Tibial nerve (tissue), 4 donors: ENCODE data around the gene SGCG.

Source experiments
- EP300 ChIP-seq, 2 donors: sonication (generic); formaldehyde crosslinking; IDR thresholded peaks; one replicate each; pipeline ENCODE4 v1.6.1; 2017; ENCODE audit warnings: antibody characterized with exemption in 2 of 2, mild to moderate bottlenecking in 1 of 2
- POLR2A ChIP-seq, 2 donors: fragments of 450-650 bp; IDR thresholded peaks; one replicate each; pipeline ENCODE4 v1.6.1; 2017; ENCODE audit warnings: antibody characterized with exemption in 2 of 2, mild to moderate bottlenecking in 2 of 2, moderate library complexity in 2 of 2
- TF ChIP-seq, protein P1 (sequence below), 5 experiments: fragments of 200-600 bp in 3 of 5; fragments of 450-650 bp in 2 of 5; sonication (generic) in 3 of 5; IDR thresholded peaks; one replicate each; pipeline ENCODE4 v1.5.1; 2016 to 2019; ENCODE audit warnings: antibody characterized with exemption in 5 of 5, mild to moderate bottlenecking in 3 of 5, moderate library complexity in 2 of 5

DNA sequence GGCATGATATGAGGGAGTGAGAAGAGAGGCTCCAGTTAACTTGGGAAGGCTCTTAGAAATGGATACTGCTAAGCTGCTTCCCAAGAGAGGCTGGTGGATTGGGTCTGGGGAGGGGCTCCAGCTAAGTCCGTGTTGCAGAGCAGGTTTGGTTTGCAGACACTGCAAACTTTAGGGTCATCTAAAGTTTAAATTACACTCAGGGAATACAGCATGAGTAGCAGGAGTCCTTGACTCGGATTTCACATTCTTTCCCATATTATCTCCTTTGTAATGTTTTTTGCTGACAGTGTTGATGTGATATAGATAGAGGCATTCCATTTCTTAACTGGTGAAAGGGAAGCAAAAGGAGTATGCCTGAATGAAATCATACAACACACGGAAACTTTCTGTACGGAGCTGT is 31.9 kb downstream of the SGCG start:
- TF ChIP-seq, protein P1, sequence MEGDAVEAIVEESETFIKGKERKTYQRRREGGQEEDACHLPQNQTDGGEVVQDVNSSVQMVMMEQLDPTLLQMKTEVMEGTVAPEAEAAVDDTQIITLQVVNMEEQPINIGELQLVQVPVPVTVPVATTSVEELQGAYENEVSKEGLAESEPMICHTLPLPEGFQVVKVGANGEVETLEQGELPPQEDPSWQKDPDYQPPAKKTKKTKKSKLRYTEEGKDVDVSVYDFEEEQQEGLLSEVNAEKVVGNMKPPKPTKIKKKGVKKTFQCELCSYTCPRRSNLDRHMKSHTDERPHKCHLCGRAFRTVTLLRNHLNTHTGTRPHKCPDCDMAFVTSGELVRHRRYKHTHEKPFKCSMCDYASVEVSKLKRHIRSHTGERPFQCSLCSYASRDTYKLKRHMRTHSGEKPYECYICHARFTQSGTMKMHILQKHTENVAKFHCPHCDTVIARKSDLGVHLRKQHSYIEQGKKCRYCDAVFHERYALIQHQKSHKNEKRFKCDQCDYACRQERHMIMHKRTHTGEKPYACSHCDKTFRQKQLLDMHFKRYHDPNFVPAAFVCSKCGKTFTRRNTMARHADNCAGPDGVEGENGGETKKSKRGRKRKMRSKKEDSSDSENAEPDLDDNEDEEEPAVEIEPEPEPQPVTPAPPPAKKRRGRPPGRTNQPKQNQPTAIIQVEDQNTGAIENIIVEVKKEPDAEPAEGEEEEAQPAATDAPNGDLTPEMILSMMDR (IDR thresholded peaks at IDR 0.05), result no peak
- no peak for TF ChIP-seq POLR2A (IDR thresholded peaks at IDR 0.05)
- no peak for TF ChIP-seq EP300 (IDR thresholded peaks at IDR 0.05)
